Neuronal stem cell (in vitro differentiated cells): Measurements from ENCODE around the gene BPIFB1. TPM values are rescaled to one million over a fixed set of nuclear protein-coding genes. Genes with fewer than 3 reads are reported as not detected.

Experiments
- DNase-seq: peaks from one replicate; pipeline ENCODE4 v3.0.0-alpha.2; 2013; ENCODE audit warnings: low spot score
- H2AFZ ChIP-seq: one replicate; pipeline ENCODE4 v1.6.1; 2013; ENCODE audit warnings: mild to moderate bottlenecking, low read length, inconsistent platforms
- H2AK5ac ChIP-seq: 2 replicates; pipeline ENCODE4 v1.6.1; 2013; ENCODE audit warnings: low read depth, mild to moderate bottlenecking, inconsistent platforms, low read length, moderate library complexity, mixed read lengths
- H2BK120ac ChIP-seq: 2 replicates; pipeline ENCODE4 v1.6.1; 2013; ENCODE audit warnings: low read depth, mild to moderate bottlenecking, inconsistent platforms, low read length, moderate library complexity, mixed read lengths
- H2BK12ac ChIP-seq: one replicate; pipeline ENCODE4 v1.6.1; 2013; ENCODE audit warnings: low read length, inconsistent platforms
- H2BK15ac ChIP-seq: 2 replicates; pipeline ENCODE4 v1.6.1; 2013; ENCODE audit warnings: mild to moderate bottlenecking, low read length, inconsistent platforms, mixed read lengths
- H2BK5ac ChIP-seq: one replicate; pipeline ENCODE4 v1.6.1; 2013; ENCODE audit warnings: inconsistent platforms, mild to moderate bottlenecking, low read length, moderate library complexity
- H3K14ac ChIP-seq: one replicate; pipeline ENCODE4 v1.6.1; 2013; ENCODE audit warnings: low read length, inconsistent platforms
- H3K18ac ChIP-seq: 2 replicates; pipeline ENCODE4 v1.6.1; 2013; ENCODE audit warnings: low read length, inconsistent platforms
- H3K23ac ChIP-seq: 2 replicates; pipeline ENCODE4 v1.6.1; 2013; ENCODE audit warnings: low read depth, mild to moderate bottlenecking, mixed read lengths, low read length, inconsistent platforms; ENCODE audit not compliant: poor library complexity
- H3K27ac ChIP-seq: replicated peaks from 3 replicates; pipeline ENCODE4 v1.5.1; 2013; ENCODE audit warnings: low read length, inconsistent platforms
- H3K27me3 ChIP-seq, 3 experiments: 2 replicates each; pipeline ENCODE4 v1.6.1; 2013; ENCODE audit warnings: low read length in 3 of 3, mild to moderate bottlenecking in 2 of 3, inconsistent platforms in 1 of 3, low read depth in 1 of 3, mixed read lengths in 1 of 3, moderate library complexity in 1 of 3; ENCODE audit not compliant: control insufficient read depth in 3 of 3, insufficient read depth in 3 of 3
- H3K36me3 ChIP-seq, 2 donors: replicated peaks in 1 of 2; 2 replicates each; pipeline ENCODE4 v1.6.1; 2013; ENCODE audit warnings: low read length in 2 of 2; ENCODE audit not compliant: control insufficient read depth in 2 of 2, insufficient read depth in 2 of 2
- H3K4ac ChIP-seq: 2 replicates; pipeline ENCODE4 v1.6.1; 2013; ENCODE audit warnings: inconsistent platforms, mild to moderate bottlenecking, low read length, moderate library complexity
- H3K4me1 ChIP-seq, 2 donors: 1 replicate in 1 of 2; 2 replicates in 1 of 2; pipeline ENCODE4 v1.6.1; 2013; ENCODE audit warnings: low read length in 2 of 2, low read depth in 1 of 2; ENCODE audit not compliant: control insufficient read depth in 2 of 2, insufficient read depth in 1 of 2
- H3K4me2 ChIP-seq: one replicate; pipeline ENCODE4 v1.6.1; 2013; ENCODE audit warnings: mild to moderate bottlenecking, low read length, inconsistent platforms; ENCODE audit not compliant: insufficient read depth, poor library complexity, severe bottlenecking
- H3K4me3 ChIP-seq, 2 donors: 2 replicates each; pipeline ENCODE4 v1.5.1; 2013; ENCODE audit warnings: low read length in 2 of 2, mild to moderate bottlenecking in 2 of 2, inconsistent platforms in 1 of 2, moderate library complexity in 1 of 2
- H3K79me1 ChIP-seq: one replicate; pipeline ENCODE4 v1.6.1; 2013; ENCODE audit warnings: low read depth, mild to moderate bottlenecking, inconsistent platforms, low read length, moderate library complexity
- H3K9ac ChIP-seq: one replicate; pipeline ENCODE4 v1.6.1; 2013; ENCODE audit warnings: mild to moderate bottlenecking, low read depth, low read length, inconsistent platforms; ENCODE audit not compliant: poor library complexity
- H3K9me3 ChIP-seq, 2 donors: replicated peaks in 1 of 2; 2 replicates each; pipeline versions ENCODE3 to v1.6.1; 2013; ENCODE audit warnings: low read length in 2 of 2, mild to moderate bottlenecking in 2 of 2, inconsistent platforms in 1 of 2, low read depth in 1 of 2, mixed read lengths in 1 of 2, moderate library complexity in 1 of 2; ENCODE audit not compliant: control insufficient read depth in 2 of 2, insufficient read depth in 1 of 2
- H4K8ac ChIP-seq: one replicate; pipeline ENCODE4 v1.6.1; 2013; ENCODE audit warnings: low read depth, mild to moderate bottlenecking, inconsistent platforms, low read length, moderate library complexity
- H4K91ac ChIP-seq: one replicate; pipeline ENCODE4 v1.6.1; 2013; ENCODE audit warnings: low read length, low read depth, mild to moderate bottlenecking, inconsistent platforms; ENCODE audit not compliant: poor library complexity
- WGBS, 2 donors: extraction: QIAGEN DNeasy Blood & Tissue Kit; methylation state at CpG; one replicate each; pipeline ENCODE4 v1.1.7; 2013; ENCODE audit warnings: missing lambda C conversion rate in 2 of 2, mixed read lengths in 1 of 2; ENCODE audit not compliant: insufficient read length in 2 of 2, insufficient replicate concordance in 1 of 2; ENCODE audit errors: extremely low coverage in 2 of 2; 5-methylcytosine and 5-hydroxymethylcytosine counted together
- polyA plus RNA-seq, 2 experiments: library from polyadenylated mRNA; stranded (reverse); fragments of 200-250 nt; gene quantifications; one replicate each; pipeline ENCODE4 v1.2.3, GENCODE V29; 2013

The BPIFB1 gene, protein sequence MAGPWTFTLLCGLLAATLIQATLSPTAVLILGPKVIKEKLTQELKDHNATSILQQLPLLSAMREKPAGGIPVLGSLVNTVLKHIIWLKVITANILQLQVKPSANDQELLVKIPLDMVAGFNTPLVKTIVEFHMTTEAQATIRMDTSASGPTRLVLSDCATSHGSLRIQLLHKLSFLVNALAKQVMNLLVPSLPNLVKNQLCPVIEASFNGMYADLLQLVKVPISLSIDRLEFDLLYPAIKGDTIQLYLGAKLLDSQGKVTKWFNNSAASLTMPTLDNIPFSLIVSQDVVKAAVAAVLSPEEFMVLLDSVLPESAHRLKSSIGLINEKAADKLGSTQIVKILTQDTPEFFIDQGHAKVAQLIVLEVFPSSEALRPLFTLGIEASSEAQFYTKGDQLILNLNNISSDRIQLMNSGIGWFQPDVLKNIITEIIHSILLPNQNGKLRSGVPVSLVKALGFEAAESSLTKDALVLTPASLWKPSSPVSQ
- polyA plus RNA-seq (2013, experiment 1 of 2): not detected
- polyA plus RNA-seq (2013, experiment 2 of 2): not detected

DNA sequence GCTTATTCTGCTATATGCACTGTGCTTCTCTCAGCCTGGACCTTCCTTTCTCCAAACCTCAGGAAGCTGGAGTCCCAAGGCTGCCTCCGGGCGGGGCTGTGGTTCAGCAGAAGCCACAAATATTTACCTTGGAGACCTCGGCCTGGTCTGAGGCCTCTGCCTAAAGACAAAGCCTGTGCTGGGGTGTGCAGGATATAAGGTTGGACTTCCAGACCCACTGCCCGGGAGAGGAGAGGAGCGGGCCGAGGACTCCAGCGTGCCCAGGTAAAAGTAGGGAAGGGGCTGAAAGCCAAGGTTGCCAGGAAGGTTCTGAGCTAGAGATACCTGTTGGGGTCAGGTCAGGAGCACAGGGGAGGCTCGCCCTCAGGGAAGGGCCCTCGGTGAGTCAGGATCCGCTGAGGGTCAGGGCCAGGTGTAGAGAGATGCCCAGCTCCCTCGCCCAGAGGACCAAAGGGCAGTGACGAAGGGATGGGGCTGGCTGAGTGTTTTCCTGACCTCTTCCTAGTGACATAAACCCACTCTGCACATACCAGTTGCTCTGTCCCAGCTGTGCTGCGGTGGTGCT is at the start of gene BPIFB1:
TSS of gene BPIFB1 (plus strand) at position 224 of the 565 bp plus-strand sequence. CDS start 2,860 bp downstream, outside the sequence.
- Histone ChIP-seq H2AK5ac (no peak within 1 kb of the TSS), H3K14ac (no peak within 1 kb of the TSS), H3K4ac (no peak within 1 kb of the TSS), H4K91ac (no peak within 1 kb of the TSS), H3K18ac (no peak within 1 kb of the TSS), H2AFZ (no peak within 1 kb of the TSS), H3K23ac (no peak within 1 kb of the TSS), H2BK15ac (no peak within 1 kb of the TSS), H3K4me3 (no peak within 1 kb of the TSS), H3K9ac (peak within 1 kb of the TSS; percentile 45), H2BK120ac (no peak within 1 kb of the TSS), H3K27ac (no peak within 1 kb of the TSS), H3K27me3 (peaks cover 0 to 21% (median 0%) of the 10 kb centered on the region in 3 experiments), H3K36me3 (no peaks in the 10 kb centered on the region), H2BK5ac (no peak within 1 kb of the TSS), H4K8ac (no peak within 1 kb of the TSS), H3K4me2 (no peak within 1 kb of the TSS), H3K4me1 (peaks cover 0 to 2% of the 10 kb centered on the region in 2 donors), H3K9me3 (no peaks in the 10 kb centered on the region), H3K79me1 (no peaks in the 10 kb centered on the region), H2BK12ac (no peak within 1 kb of the TSS)
- no CpG with 5 or more reads among the region's 13 CpGs for WGBS, 2 donors
- no peak for DNase-seq

- H3K36me3 ChIP-seq: no peaks in the 10 kb centered on the region
- H3K9me3 ChIP-seq: no peaks in the 10 kb centered on the region
- H4K8ac ChIP-seq: no peak overlapping the region
- no peak overlapping the region for H2BK5ac ChIP-seq
- H3K4ac ChIP-seq: no peak overlapping the region
- no peak for DNase-seq
- peak overlapping the region in 1 of 2 donors; percentile 52 for H3K4me3 ChIP-seq
- H3K9ac ChIP-seq: no peak overlapping the region
- no peak overlapping the region for H2BK120ac ChIP-seq
- no peak overlapping the region for H3K27ac ChIP-seq
- no peak overlapping the region for H2BK15ac ChIP-seq
- no peak overlapping the region for H2AK5ac ChIP-seq
- H4K91ac ChIP-seq: no peak overlapping the region
- H3K14ac ChIP-seq: no peak overlapping the region
- H3K79me1 ChIP-seq: no peaks in the 10 kb centered on the region
- no CpG with 5 or more reads among the region's 2 CpGs for WGBS, 2 donors
- no peak overlapping the region for H3K18ac ChIP-seq
- no peak overlapping the region for H3K23ac ChIP-seq
- H2BK12ac ChIP-seq: no peak overlapping the region
- H3K4me1 ChIP-seq: peaks cover 0 to 3% of the 10 kb centered on the region in 2 donors
- H3K4me2 ChIP-seq: no peak overlapping the region
- peaks cover 0 to 9% (median 0%) of the 10 kb centered on the region in 3 experiments for H3K27me3 ChIP-seq
- H2AFZ ChIP-seq: no peak overlapping the region
Measured at GRCh38 chr20:33234050-33234449, 49.0 kb upstream of the BPIFB1 start.

DNA sequence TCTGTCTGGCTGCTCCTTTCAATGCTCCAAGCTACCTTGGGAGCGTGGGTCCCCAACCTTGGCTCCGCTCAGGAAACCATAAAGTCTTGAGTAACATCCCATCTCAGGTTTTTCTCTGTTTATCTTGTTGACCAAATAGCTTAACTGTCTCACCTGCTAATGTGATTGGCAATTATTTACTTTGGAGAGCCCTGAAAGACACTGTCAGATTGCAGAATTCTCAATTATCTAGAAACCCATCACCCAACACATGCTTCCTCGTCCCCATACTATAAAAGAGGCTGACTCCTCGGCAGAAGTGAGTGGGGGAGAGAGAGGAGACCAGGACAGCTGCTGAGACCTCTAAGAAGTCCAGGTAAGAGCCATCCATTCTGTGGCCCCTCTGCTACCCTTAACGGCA is 47.3 kb upstream of the BPIFB1 start, which contains the start of gene BPIFA1:
TSS of gene BPIFA1 (plus strand) at position 301 of the 400 bp plus-strand sequence. CDS start 1,716 bp downstream, outside the sequence.
- peaks cover 0 to 9% (median 0%) of the 10 kb centered on the region in 3 experiments for H3K27me3 ChIP-seq

DNA sequence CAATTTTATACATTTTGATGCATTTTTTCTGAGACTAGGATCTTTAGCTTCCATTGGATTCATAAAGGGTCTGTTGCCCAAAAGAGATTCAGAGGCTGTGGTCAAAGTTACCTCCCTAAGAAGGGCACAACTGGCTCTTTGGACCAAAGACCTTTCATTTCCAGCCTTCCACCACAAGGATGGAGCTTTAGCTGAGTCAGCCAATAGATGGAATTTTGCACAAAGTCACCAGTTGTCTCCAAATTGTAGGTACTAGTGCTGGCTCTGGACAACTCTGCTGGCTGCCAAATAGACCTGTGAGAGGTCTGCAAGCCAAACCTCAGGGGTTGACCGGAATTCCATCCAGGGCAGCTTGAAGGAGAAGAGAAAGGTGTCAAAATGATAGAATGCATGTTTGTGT is 46.7 kb upstream of the BPIFB1 start:
- H3K18ac ChIP-seq: no peak overlapping the region
- H4K91ac ChIP-seq: no peak overlapping the region
- no peak overlapping the region for H3K27ac ChIP-seq
- no peak overlapping the region for H4K8ac ChIP-seq
- no peak overlapping the region for H3K23ac ChIP-seq
- H3K4me3 ChIP-seq: no peak overlapping the region
- no peak overlapping the region for H3K9ac ChIP-seq
- H2BK15ac ChIP-seq: no peak overlapping the region
- no peak overlapping the region for H2AFZ ChIP-seq
- no peaks in the 10 kb centered on the region for H3K79me1 ChIP-seq
- H3K14ac ChIP-seq: no peak overlapping the region
- H3K4ac ChIP-seq: no peak overlapping the region
- no peak overlapping the region for H3K4me2 ChIP-seq
- no peak overlapping the region for H2BK12ac ChIP-seq
- H3K4me1 ChIP-seq: no peaks in the 10 kb centered on the region
- no peak overlapping the region for H2BK5ac ChIP-seq
- no peaks in the 10 kb centered on the region for H3K36me3 ChIP-seq
- H3K9me3 ChIP-seq: no peaks in the 10 kb centered on the region
- peaks cover 0 to 8% (median 0%) of the 10 kb centered on the region in 3 experiments for H3K27me3 ChIP-seq
- H2AK5ac ChIP-seq: no peak overlapping the region
- no peak overlapping the region for H2BK120ac ChIP-seq
- DNase-seq: no peak
- no CpG with 5 or more reads among the region's 1 CpG for WGBS, 2 donors

More for the DNA sequence above, 47.3 kb upstream of the BPIFB1 start, which contains the start of gene BPIFA1:
- Histone ChIP-seq H3K27ac (no peak within 1 kb of the TSS), H3K18ac (no peak within 1 kb of the TSS), H2BK120ac (no peak within 1 kb of the TSS), H3K4me3 (no peak within 1 kb of the TSS), H3K9ac (no peak within 1 kb of the TSS), H3K79me1 (no peaks in the 10 kb centered on the region), H3K4me1 (no peaks in the 10 kb centered on the region), H2AFZ (no peak within 1 kb of the TSS), H3K4ac (no peak within 1 kb of the TSS), H2BK5ac (no peak within 1 kb of the TSS), H4K8ac (no peak within 1 kb of the TSS), H3K23ac (no peak within 1 kb of the TSS), H3K36me3 (no peaks in the 10 kb centered on the region), H3K9me3 (no peaks in the 10 kb centered on the region), H3K4me2 (no peak within 1 kb of the TSS), H2AK5ac (no peak within 1 kb of the TSS), H2BK12ac (no peak within 1 kb of the TSS), H2BK15ac (no peak within 1 kb of the TSS), H4K91ac (no peak within 1 kb of the TSS), H3K14ac (no peak within 1 kb of the TSS)
- no CpG with 5 or more reads among the region's 5 CpGs for WGBS, 2 donors
- DNase-seq: no peak
